GM23338 (cell line): Measurements from ENCODE around the gene PPP2R1B.

Experiments used
- CREB1 ChIP-seq: fragments of 250-450 bp; sonication (Bioruptor Pico); IDR thresholded peaks from 2 replicates; pipeline ENCODE4 v1.5.0; 2020; ENCODE audit warnings: low read depth, mild to moderate bottlenecking, moderate library complexity
- EZH2 ChIP-seq: fragments of 200-600 bp; sonication (generic); IDR thresholded peaks from one replicate; pipeline ENCODE4 v1.8.0; 2017; ENCODE audit warnings: antibody characterized with exemption, mild to moderate bottlenecking, low read depth; ENCODE audit not compliant: unreplicated experiment
- EZH2phosphoT487 ChIP-seq: fragments of 200-600 bp; sonication (generic); IDR thresholded peaks from one replicate; pipeline ENCODE4 v1.8.1; 2018; ENCODE audit warnings: antibody characterized with exemption; ENCODE audit not compliant: unreplicated experiment
- POLR2AphosphoS5 ChIP-seq: IDR thresholded peaks from 2 replicates; pipeline ENCODE4 v1.6.1; 2016; ENCODE audit warnings: antibody characterized with exemption, low read depth
- ZNF331 ChIP-seq: fragments of 250-450 bp; sonication (Bioruptor Pico); IDR thresholded peaks from 2 replicates; pipeline ENCODE4 v1.5.0; 2020; ENCODE audit warnings: low read depth, mild to moderate bottlenecking, moderate library complexity
- TF ChIP-seq, protein P1 (sequence below), 2 experiments: fragments of 200-600 bp in 1 of 2; sonication (generic) in 1 of 2; conservative IDR thresholded peaks; 2 replicates each; pipeline versions ENCODE4 v1.5.1 to v1.6.1; 2016 to 2017; ENCODE audit warnings: antibody characterized with exemption in 2 of 2, low read depth in 2 of 2, mild to moderate bottlenecking in 2 of 2, moderate library complexity in 1 of 2
- TF ChIP-seq, protein P2 (sequence below): IDR thresholded peaks from one replicate; pipeline ENCODE4 v1.6.1; 2018; ENCODE audit warnings: antibody characterized with exemption; ENCODE audit not compliant: unreplicated experiment
- TF ChIP-seq, protein P3 (sequence below): IDR thresholded peaks from 2 replicates; pipeline ENCODE4 v1.6.1; 2016; ENCODE audit warnings: antibody characterized with exemption

DNA sequence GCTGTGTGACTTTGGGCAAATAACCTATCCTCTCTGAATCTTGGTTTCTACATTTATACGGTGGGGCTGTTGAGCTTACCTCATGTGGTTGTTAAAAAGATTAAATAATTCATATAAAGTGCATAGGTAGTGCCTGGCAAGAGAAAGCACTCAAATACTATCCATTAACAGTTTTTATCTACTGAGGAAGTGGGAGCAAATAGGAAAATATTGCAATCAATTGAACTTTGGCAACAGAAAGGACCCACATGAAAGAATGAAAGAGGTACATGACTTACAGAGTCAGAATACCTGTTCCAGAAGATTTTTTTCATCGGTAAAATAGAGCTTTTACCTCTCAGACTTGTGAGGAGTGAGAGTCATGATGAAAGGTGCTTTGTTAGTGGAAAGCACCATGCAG lies 6.3 kb upstream of the PPP2R1B start:
- TF ChIP-seq EZH2 (no peak), EZH2phosphoT487 (no peak), CREB1 (CRISPR knock-in tag) (no peak), POLR2AphosphoS5 (no peak), ZNF331 (CRISPR knock-in tag) (no peak)
- TF ChIP-seq, protein P1, sequence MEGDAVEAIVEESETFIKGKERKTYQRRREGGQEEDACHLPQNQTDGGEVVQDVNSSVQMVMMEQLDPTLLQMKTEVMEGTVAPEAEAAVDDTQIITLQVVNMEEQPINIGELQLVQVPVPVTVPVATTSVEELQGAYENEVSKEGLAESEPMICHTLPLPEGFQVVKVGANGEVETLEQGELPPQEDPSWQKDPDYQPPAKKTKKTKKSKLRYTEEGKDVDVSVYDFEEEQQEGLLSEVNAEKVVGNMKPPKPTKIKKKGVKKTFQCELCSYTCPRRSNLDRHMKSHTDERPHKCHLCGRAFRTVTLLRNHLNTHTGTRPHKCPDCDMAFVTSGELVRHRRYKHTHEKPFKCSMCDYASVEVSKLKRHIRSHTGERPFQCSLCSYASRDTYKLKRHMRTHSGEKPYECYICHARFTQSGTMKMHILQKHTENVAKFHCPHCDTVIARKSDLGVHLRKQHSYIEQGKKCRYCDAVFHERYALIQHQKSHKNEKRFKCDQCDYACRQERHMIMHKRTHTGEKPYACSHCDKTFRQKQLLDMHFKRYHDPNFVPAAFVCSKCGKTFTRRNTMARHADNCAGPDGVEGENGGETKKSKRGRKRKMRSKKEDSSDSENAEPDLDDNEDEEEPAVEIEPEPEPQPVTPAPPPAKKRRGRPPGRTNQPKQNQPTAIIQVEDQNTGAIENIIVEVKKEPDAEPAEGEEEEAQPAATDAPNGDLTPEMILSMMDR (conservative IDR thresholded peaks at IDR 0.05; ENCODE audit: low read depth in 2 of 2): no peak
- TF ChIP-seq, protein P2, sequence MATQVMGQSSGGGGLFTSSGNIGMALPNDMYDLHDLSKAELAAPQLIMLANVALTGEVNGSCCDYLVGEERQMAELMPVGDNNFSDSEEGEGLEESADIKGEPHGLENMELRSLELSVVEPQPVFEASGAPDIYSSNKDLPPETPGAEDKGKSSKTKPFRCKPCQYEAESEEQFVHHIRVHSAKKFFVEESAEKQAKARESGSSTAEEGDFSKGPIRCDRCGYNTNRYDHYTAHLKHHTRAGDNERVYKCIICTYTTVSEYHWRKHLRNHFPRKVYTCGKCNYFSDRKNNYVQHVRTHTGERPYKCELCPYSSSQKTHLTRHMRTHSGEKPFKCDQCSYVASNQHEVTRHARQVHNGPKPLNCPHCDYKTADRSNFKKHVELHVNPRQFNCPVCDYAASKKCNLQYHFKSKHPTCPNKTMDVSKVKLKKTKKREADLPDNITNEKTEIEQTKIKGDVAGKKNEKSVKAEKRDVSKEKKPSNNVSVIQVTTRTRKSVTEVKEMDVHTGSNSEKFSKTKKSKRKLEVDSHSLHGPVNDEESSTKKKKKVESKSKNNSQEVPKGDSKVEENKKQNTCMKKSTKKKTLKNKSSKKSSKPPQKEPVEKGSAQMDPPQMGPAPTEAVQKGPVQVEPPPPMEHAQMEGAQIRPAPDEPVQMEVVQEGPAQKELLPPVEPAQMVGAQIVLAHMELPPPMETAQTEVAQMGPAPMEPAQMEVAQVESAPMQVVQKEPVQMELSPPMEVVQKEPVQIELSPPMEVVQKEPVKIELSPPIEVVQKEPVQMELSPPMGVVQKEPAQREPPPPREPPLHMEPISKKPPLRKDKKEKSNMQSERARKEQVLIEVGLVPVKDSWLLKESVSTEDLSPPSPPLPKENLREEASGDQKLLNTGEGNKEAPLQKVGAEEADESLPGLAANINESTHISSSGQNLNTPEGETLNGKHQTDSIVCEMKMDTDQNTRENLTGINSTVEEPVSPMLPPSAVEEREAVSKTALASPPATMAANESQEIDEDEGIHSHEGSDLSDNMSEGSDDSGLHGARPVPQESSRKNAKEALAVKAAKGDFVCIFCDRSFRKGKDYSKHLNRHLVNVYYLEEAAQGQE: no peak
- TF ChIP-seq, protein P3, sequence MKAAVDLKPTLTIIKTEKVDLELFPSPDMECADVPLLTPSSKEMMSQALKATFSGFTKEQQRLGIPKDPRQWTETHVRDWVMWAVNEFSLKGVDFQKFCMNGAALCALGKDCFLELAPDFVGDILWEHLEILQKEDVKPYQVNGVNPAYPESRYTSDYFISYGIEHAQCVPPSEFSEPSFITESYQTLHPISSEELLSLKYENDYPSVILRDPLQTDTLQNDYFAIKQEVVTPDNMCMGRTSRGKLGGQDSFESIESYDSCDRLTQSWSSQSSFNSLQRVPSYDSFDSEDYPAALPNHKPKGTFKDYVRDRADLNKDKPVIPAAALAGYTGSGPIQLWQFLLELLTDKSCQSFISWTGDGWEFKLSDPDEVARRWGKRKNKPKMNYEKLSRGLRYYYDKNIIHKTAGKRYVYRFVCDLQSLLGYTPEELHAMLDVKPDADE: no peak
